OCI-LY3 (cell line): ENCODE measurements around the gene ANKFN1.

Source experiments
- H2AFZ ChIP-seq: fragments of 200-600, 300-600 bp; shearing (Covaris generic); 2 replicates; pipeline ENCODE4 v1.6.0; 2014; ENCODE audit warnings: antibody characterized with exemption, low read depth, low read length
- H3K27ac ChIP-seq: fragments of 200-600, 300-600 bp; sonication (generic); 2 replicates; pipeline ENCODE4 v1.5.1; 2014; ENCODE audit warnings: mild to moderate bottlenecking, low read length, moderate library complexity, mixed read lengths
- H3K27me3 ChIP-seq: fragments of 200-600, 300-600 bp; sonication (generic); 2 replicates; pipeline ENCODE4 v1.6.1; 2014; ENCODE audit warnings: low read depth, low read length, mixed read lengths
- H3K36me3 ChIP-seq: fragments of 200-600, 300-600 bp; sonication (generic); replicated peaks from 2 replicates; pipeline ENCODE3; 2014; ENCODE audit warnings: low read depth, low read length, mixed read lengths
- H3K4me1 ChIP-seq: fragments of 300-600, 200-600 bp; sonication (generic); 2 replicates; pipeline ENCODE4 v1.6.1; 2014; ENCODE audit warnings: low read length, mixed read lengths
- H3K4me2 ChIP-seq: fragments of 200-600, 300-600 bp; sonication (generic); 2 replicates; pipeline ENCODE4 v1.6.1; 2014; ENCODE audit warnings: low read length, mixed read lengths
- H3K4me3 ChIP-seq: fragments of 300-600, 200-600 bp; sonication (generic); 2 replicates; pipeline ENCODE4 v1.5.1; 2014; ENCODE audit warnings: antibody characterized with exemption, mild to moderate bottlenecking, low read length, moderate library complexity
- H3K79me2 ChIP-seq: fragments of 300-600, 200-600 bp; shearing (Covaris generic); 2 replicates; pipeline ENCODE4 v1.6.1; 2014; ENCODE audit warnings: mild to moderate bottlenecking, low read length, mixed read lengths
- H3K9ac ChIP-seq: fragments of 300-600, 200-600 bp; shearing (Covaris generic); 2 replicates; pipeline ENCODE4 v1.6.0; 2014; ENCODE audit warnings: mild to moderate bottlenecking, low read length, moderate library complexity
- H3K9me3 ChIP-seq: fragments of 200-600, 300-600 bp; shearing (Covaris generic); 2 replicates; pipeline ENCODE4 v1.6.1; 2014; ENCODE audit warnings: low read length, mixed read lengths; ENCODE audit not compliant: insufficient read depth
- H4K20me1 ChIP-seq: fragments of 200-600, 300-600 bp; sonication (generic); 2 replicates; pipeline ENCODE4 v1.6.1; 2016; ENCODE audit warnings: low read length, mixed read lengths; ENCODE audit not compliant: insufficient read depth
- CTCF ChIP-seq: fragments of 200-600, 300-600 bp; sonication (generic); IDR thresholded peaks from 2 replicates; pipeline ENCODE4 v1.5.1; 2014; ENCODE audit warnings: antibody characterized with exemption, low read length, low read depth
- EZH2phosphoT487 ChIP-seq: fragments of 200-600 bp; shearing (Covaris generic); IDR thresholded peaks from 2 replicates; pipeline ENCODE4 v1.6.1; 2018; ENCODE audit warnings: antibody characterized with exemption, mixed run types, low read depth

Gene ANKFN1

GRCh38 chr17:56482229-56482628 lies 329.0 kb downstream of the ANKFN1 start:
- no peaks in the 10 kb centered on the region for H3K79me2 ChIP-seq
- no peaks in the 10 kb centered on the region for H4K20me1 ChIP-seq
- H3K4me3 ChIP-seq, result no peak overlapping the region
- H3K9me3 ChIP-seq, result no peaks in the 10 kb centered on the region
- H3K4me2 ChIP-seq, result no peak overlapping the region
- H3K9ac ChIP-seq, result no peak overlapping the region
- H3K4me1 ChIP-seq, result no peaks in the 10 kb centered on the region
- peaks cover 19% of the 10 kb centered on the region for H3K27me3 ChIP-seq
- H3K27ac ChIP-seq, result no peak overlapping the region
- H2AFZ ChIP-seq, result no peak overlapping the region
- TF ChIP-seq CTCF, result no peak
- no peak for TF ChIP-seq EZH2phosphoT487
- no peaks in the 10 kb centered on the region for H3K36me3 ChIP-seq

GRCh38 chr17:56486732-56487131 lies 333.5 kb downstream of the ANKFN1 start:
- peaks cover 16% of the 10 kb centered on the region for H3K27me3 ChIP-seq
- no peak overlapping the region for H3K4me3 ChIP-seq
- no peak for TF ChIP-seq EZH2phosphoT487
- TF ChIP-seq CTCF, result no peak
- no peak overlapping the region for H2AFZ ChIP-seq
- no peaks in the 10 kb centered on the region for H3K36me3 ChIP-seq
- H3K9me3 ChIP-seq, result no peaks in the 10 kb centered on the region
- H3K4me1 ChIP-seq, result no peaks in the 10 kb centered on the region
- H3K9ac ChIP-seq, result no peak overlapping the region
- no peak overlapping the region for H3K27ac ChIP-seq
- no peak overlapping the region for H3K4me2 ChIP-seq
- no peaks in the 10 kb centered on the region for H3K79me2 ChIP-seq
- H4K20me1 ChIP-seq, result no peaks in the 10 kb centered on the region

- TF ChIP-seq CTCF (no peak), EZH2phosphoT487 (no peak)
- Histone ChIP-seq H3K27me3 (peaks cover 14% of the 10 kb centered on the region), H3K9ac (no peak overlapping the region), H4K20me1 (no peaks in the 10 kb centered on the region), H3K4me3 (no peak overlapping the region), H3K27ac (no peak overlapping the region), H3K36me3 (no peaks in the 10 kb centered on the region), H3K9me3 (no peaks in the 10 kb centered on the region), H3K4me2 (no peak overlapping the region), H3K79me2 (no peaks in the 10 kb centered on the region), H3K4me1 (no peaks in the 10 kb centered on the region), H2AFZ (no peak overlapping the region)
Measured at GRCh38 chr17:56488800-56489199, 335.5 kb downstream of the ANKFN1 start.

- H3K4me1 ChIP-seq, result no peaks in the 10 kb centered on the region
- no peaks in the 10 kb centered on the region for H4K20me1 ChIP-seq
- H3K27me3 ChIP-seq, result peaks cover 13% of the 10 kb centered on the region
- no peak overlapping the region for H3K4me2 ChIP-seq
- H3K9me3 ChIP-seq, result no peaks in the 10 kb centered on the region
- H3K36me3 ChIP-seq, result no peaks in the 10 kb centered on the region
- no peaks in the 10 kb centered on the region for H3K79me2 ChIP-seq
- no peak overlapping the region for H2AFZ ChIP-seq
- no peak overlapping the region for H3K9ac ChIP-seq
- H3K27ac ChIP-seq, result no peak overlapping the region
- H3K4me3 ChIP-seq, result no peak overlapping the region
- no peak for TF ChIP-seq EZH2phosphoT487
- TF ChIP-seq CTCF, result no peak
Measured at GRCh38 chr17:56489980-56490379, 336.7 kb downstream of the ANKFN1 start.
